Common myeloid progenitor, CD34-positive (primary cell): ENCODE measurements around the gene PLPPR2.
A peak's percentile ranks its signal among the peaks of the same experiment; 100 is the strongest.
"Not testable (repeated sequence)": the region's sequence is repeated elsewhere in the genome, so short reads cannot be mapped to it uniquely, and the experiment has no call there.

Experiments used
- CTCF ChIA-PET: fragments of 350-600 bp; sonication (Branson Sonifier 250); formaldehyde crosslinking; loops from one replicate; lab custom pipeline; 2021; ENCODE audit warnings: antibody characterized with exemption; lab: Charles Lee
- POLR2A ChIA-PET: fragments of 350-600 bp; sonication (Branson Sonifier 250); formaldehyde crosslinking; loops from one replicate; lab custom pipeline; 2021; ENCODE audit warnings: antibody characterized with exemption; lab: Charles Lee
- DNase-seq, 3 donors: peaks; one replicate each; pipeline versions ENCODE4 v3.0.0 to v3.0.0-alpha.2; 2013
- H3K27ac ChIP-seq, 2 experiments: 1 replicate in 1 of 2; 2 replicates in 1 of 2; pipeline ENCODE4 v1.7.0; 2013; ENCODE audit warnings: inconsistent platforms in 2 of 2, low read length in 2 of 2, mild to moderate bottlenecking in 2 of 2, low read depth in 1 of 2, moderate library complexity in 1 of 2; ENCODE audit not compliant: severe bottlenecking in 2 of 2, insufficient read depth in 1 of 2, poor library complexity in 1 of 2
- H3K27me3 ChIP-seq, 5 experiments: replicated peaks in 2 of 5; 1 replicate in 3 of 5; 2 replicates in 2 of 5; pipeline versions ENCODE4 v1.6.1 to v1.7.0; 2013; ENCODE audit warnings: low read length in 4 of 5, mild to moderate bottlenecking in 2 of 5, moderate library complexity in 2 of 5, inconsistent platforms in 1 of 5; ENCODE audit not compliant: insufficient read depth in 5 of 5, control insufficient read depth in 4 of 5
- H3K36me3 ChIP-seq, 4 experiments: 1 replicate in 2 of 4; 2 replicates in 2 of 4; pipeline versions ENCODE4 v1.6.1 to v1.7.0; 2013; ENCODE audit warnings: low read length in 3 of 4, control low read depth in 1 of 4, mild to moderate bottlenecking in 1 of 4; ENCODE audit not compliant: control insufficient read depth in 4 of 4, insufficient read depth in 4 of 4
- H3K4me1 ChIP-seq, 4 experiments: 1 replicate in 3 of 4; 2 replicates in 1 of 4; pipeline versions ENCODE4 v1.6.1 to v1.7.1; 2013; ENCODE audit warnings: low read length in 3 of 4, mild to moderate bottlenecking in 3 of 4, control low read depth in 1 of 4, inconsistent platforms in 1 of 4, moderate library complexity in 1 of 4; ENCODE audit not compliant: control insufficient read depth in 4 of 4, insufficient read depth in 4 of 4; ENCODE audit errors: control extremely low read depth in 1 of 4
- H3K4me3 ChIP-seq, 7 experiments: 1 replicate in 4 of 7; 2 replicates in 3 of 7; pipeline versions ENCODE4 v1.5.1 to v1.7.0; 2013; ENCODE audit warnings: mild to moderate bottlenecking in 7 of 7, low read length in 6 of 7, moderate library complexity in 6 of 7, inconsistent platforms in 2 of 7, low read depth in 2 of 7, control low read depth in 1 of 7; ENCODE audit not compliant: insufficient read depth in 4 of 7, control insufficient read depth in 1 of 7; ENCODE audit errors: extremely low read depth in 1 of 7
- H3K9me3 ChIP-seq, 5 experiments: 1 replicate in 4 of 5; 2 replicates in 1 of 5; pipeline versions ENCODE4 v1.6.1 to v1.7.1; 2013; ENCODE audit warnings: low read length in 4 of 5, mild to moderate bottlenecking in 2 of 5, inconsistent platforms in 1 of 5, low read depth in 1 of 5, moderate library complexity in 1 of 5; ENCODE audit not compliant: control insufficient read depth in 4 of 5, insufficient read depth in 2 of 5; ENCODE audit errors: control extremely low read depth in 1 of 5
- WGBS: methylation state at CpG from one replicate; pipeline ENCODE4 v1.1.5; 2013; ENCODE audit not compliant: insufficient coverage; 5-methylcytosine and 5-hydroxymethylcytosine counted together

The PLPPR2 gene

DNA sequence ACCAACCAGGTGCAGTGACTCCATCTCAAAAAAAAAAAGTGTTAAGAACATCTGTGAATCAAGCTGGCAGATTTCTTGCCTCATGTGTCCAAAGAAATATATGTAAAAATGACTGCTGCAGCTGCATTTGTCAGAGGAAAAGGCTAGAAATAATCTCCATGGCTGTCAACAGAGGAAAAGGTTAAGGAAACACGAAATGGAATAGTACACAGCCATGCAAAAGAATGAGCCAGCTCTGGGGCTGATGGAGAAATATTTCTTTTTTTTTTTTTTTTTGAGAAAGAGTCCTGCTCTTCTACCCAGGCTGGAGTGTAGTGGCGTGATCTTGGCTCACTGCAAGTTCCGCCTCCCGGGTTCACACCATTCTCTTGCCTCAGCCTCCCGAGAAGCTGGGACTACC, 22.4 kb upstream of the PLPPR2 start:
- Histone ChIP-seq H3K27ac (no peak overlapping the region), H3K4me1 (peaks cover 5 to 11% (median 11%) of the 10 kb centered on the region in 4 experiments), H3K9me3 (no peaks in the 10 kb centered on the region), H3K27me3 (no peaks in the 10 kb centered on the region), H3K4me3 (no peak overlapping the region), H3K36me3 (peaks cover 0 to 71% (median 21%) of the 10 kb centered on the region in 4 experiments)
- no peak for DNase-seq
- ChIA-PET CTCF (interaction anchor here (1.8 to 3.2 kb wide), 2 partner anchors 8 to 11 kb away, joined by 5 to 12 read pairs; no protein-coding TSS in a partner anchor), POLR2A (interaction anchor here (0.8 to 0.9 kb wide), 2 partner anchors 10 to 13 kb away, joined by 4 to 5 read pairs; partner anchors contain the start of genes CCDC159 and TMEM205)
- 100% methylated on average over 2 of the region's 5 CpGs for WGBS

DNA sequence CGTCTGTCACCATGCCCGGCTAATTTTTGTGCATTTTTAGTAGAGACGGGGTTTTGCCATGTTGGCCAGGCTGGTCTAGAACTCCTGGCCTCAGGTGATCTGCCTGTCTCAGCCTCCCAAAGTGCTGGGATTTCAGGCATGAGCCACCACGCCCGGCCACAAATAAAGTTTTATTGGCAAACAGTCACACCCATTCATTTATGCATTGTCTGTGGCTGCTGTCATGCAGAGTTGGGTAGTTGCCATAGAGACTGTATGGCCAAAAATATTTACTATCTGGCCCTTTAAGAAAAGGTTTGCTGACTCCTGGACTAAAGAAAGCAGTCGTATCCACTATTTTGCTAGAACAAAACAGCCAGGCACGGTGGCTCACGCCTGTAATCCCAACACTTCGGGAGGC, 21.4 kb upstream of the PLPPR2 start:
- not testable (repeated sequence) for H3K4me3 ChIP-seq, H3K27me3 ChIP-seq, H3K27ac ChIP-seq, H3K9me3 ChIP-seq
- ChIA-PET CTCF (interaction anchor here (1.8 to 3.2 kb wide), 2 partner anchors 9 to 12 kb away, joined by 5 to 12 read pairs; no protein-coding TSS in a partner anchor), POLR2A (interaction anchor here (0.7 kb wide), 1 partner anchor 1219 kb away, joined by 3 read pairs; no protein-coding TSS in a partner anchor)
- Histone ChIP-seq H3K36me3 (peaks cover 0 to 61% (median 21%) of the 10 kb centered on the region in 4 experiments), H3K4me1 (peaks cover 7 to 21% (median 21%) of the 10 kb centered on the region in 4 experiments)
- peak in 1 of 3 donors; percentile 55 for DNase-seq
- WGBS = 98% methylated on average over 7 of the region's 9 CpGs

DNA sequence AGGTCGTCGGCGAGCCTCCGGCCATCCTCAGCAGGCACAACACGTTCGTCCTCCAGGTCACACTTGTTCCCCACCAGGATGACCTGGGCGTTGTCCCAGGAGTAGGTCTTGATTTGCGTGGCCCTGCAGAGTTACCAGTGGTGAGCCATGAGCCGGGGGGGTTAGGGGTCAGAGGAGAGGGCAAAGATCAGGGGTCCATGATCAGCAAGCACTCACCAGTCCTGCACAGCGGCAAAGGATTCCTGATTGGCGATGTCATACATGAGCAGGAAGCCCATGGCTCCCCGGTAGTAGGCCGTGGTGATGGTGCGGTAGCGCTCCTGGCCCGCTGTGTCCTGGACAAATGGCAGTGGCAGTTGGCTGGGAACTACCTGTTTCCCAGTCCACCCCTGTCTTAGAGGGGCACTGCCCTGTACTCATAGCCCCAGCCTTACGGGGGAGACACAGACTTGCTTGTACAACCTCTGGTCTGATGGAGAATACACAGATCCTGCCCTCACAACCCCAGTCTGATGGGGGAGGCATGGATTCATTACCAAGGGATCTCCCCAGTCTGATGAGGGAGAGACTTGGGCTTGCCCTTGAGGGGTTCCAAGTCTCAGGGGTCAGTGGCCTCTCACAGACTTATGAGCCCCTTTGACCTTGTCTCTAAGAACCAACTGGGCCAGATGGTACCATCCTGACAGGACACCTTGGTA, 19.6 kb upstream of the PLPPR2 start:
- POLR2A ChIA-PET = no interaction called here
- CTCF ChIA-PET = interaction anchor here (0.8 to 3.8 kb wide), 7 partner anchors 8 to 42 kb away, joined by 3 to 18 read pairs (median 3); no protein-coding TSS in a partner anchor
- Histone ChIP-seq H3K4me3 (no peak overlapping the region), H3K27me3 (no peaks in the 10 kb centered on the region), H3K36me3 (peaks cover 0 to 49% (median 18%) of the 10 kb centered on the region in 4 experiments), H3K4me1 (peaks cover 7 to 35% (median 31%) of the 10 kb centered on the region in 4 experiments), H3K27ac (no peak overlapping the region), H3K9me3 (no peaks in the 10 kb centered on the region)
- no peak for DNase-seq
- 96% methylated on average over 16 of the region's 17 CpGs for whole genome bisulfite sequencing

DNA sequence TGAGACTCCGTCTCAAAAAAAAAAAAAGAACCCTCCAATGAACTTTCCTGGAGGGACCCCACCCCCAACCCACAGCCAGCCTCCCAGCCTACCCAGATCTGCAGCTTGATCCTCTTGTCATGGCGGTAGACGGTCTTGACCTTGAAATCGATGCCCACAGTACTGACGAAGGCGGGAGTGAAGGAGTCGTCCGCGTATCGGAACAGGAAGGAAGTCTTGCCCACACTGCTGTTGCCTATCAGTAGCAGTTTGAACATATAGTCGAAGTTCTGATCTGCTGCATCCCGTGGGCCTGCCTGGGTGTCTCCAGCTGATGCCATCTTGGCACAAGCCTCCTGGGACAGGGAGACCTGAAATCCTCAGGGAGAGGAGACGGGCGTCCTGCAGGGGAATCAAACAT, 18.2 kb upstream of the PLPPR2 start:
- Histone ChIP-seq H3K27ac (no peak overlapping the region), H3K36me3 (peaks cover 0 to 43% (median 22%) of the 10 kb centered on the region in 4 experiments), H3K9me3 (no peaks in the 10 kb centered on the region), H3K4me1 (peaks cover 7 to 35% (median 31%) of the 10 kb centered on the region in 4 experiments), H3K27me3 (no peaks in the 10 kb centered on the region), H3K4me3 (peak overlapping the region in 4 of 7 experiments; percentile 2 to 59 (median 34))
- ChIA-PET POLR2A (interaction anchor here (0.7 to 1.8 kb wide), 4 partner anchors 13 to 38 kb away, joined by 3 to 8 read pairs (median 3); no protein-coding TSS in a partner anchor), CTCF (interaction anchor here (1.1 to 3.8 kb wide), 7 partner anchors 9 to 42 kb away, joined by 3 to 18 read pairs (median 4); partner anchors contain the start of genes CCDC159 and TMEM205)
- peak; percentile 56 to 71 (median 63) for DNase-seq
- 16% methylated on average over 14 of the region's 14 CpGs for WGBS

DNA sequence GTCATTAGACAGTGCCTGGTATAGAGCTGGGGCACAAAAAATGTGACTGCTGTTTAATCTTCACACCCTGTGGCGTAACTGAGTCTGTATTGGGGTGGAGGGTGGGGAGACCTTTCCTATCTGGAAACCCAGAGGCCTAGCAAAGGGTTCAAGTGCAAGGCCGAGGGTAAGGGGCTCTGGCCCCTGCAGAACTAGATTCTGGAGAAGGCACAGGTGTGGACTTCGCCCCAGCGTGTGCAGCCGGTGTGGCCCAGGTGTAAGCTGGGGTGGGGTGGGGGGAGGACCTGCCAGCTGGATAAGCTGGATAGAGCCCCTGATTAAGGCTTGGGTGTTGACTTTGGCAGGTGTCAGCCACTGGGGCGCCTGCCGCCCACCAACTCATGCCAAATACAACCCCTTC, 17.1 kb upstream of the PLPPR2 start:
- peak overlapping the region in 6 of 7 experiments; percentile 63 to 90 (median 78) for H3K4me3 ChIP-seq
- peaks cover 7 to 40% (median 36%) of the 10 kb centered on the region in 4 experiments for H3K4me1 ChIP-seq
- no peaks in the 10 kb centered on the region for H3K27me3 ChIP-seq
- H3K9me3 ChIP-seq = no peaks in the 10 kb centered on the region
- peaks cover 0 to 39% (median 19%) of the 10 kb centered on the region in 4 experiments for H3K36me3 ChIP-seq
- WGBS = 96% methylated on average over 4 of the region's 7 CpGs
- H3K27ac ChIP-seq = no peak overlapping the region
- DNase-seq = no peak
- CTCF ChIA-PET = interaction anchor here (0.8 to 3.8 kb wide), 4 partner anchors 8 to 43 kb away, joined by 3 to 18 read pairs (median 5); partner anchors contain the start of genes CCDC159 and TMEM205
- POLR2A ChIA-PET = interaction anchor here (0.6 to 1.9 kb wide), 5 partner anchors 11 to 95 kb away, joined by 3 to 15 read pairs (median 4); no protein-coding TSS in a partner anchor

DNA sequence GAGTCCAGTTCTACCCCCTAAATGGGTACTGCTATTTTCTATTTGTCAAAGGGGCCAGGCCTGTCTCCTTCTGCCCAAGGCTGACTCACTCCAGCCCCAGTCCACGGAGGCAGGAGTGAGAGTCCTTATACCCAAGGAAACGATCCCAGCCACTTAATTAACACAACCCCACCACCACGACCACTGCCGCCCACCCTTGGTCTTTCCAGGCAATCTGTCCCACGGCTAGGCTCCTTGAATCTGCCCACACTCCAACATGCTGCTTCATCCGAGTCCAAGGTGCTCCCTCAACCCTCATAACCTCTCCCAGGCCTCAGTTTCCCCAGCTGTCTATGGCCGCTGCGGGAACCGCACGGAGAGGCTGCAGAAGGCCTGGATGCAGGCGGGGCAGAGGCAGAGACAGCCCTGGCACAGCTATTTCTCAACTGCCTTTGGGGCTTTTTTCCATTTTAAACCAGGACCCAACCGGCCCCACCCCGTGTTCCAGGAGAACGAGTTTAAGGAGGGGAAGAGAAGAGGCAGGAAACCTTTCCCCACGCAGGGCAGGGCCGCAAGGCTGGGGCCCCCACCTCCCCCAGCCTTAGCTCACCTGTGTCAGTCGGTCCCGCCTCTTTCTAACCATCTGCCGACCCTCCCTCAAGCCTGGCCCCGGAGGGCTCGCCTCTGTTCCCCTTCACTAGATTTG, 16.5 kb upstream of the PLPPR2 start:
- CTCF ChIA-PET = interaction anchor here (0.8 to 3.8 kb wide), 5 partner anchors 10 to 43 kb away, joined by 3 to 18 read pairs (median 4); partner anchors contain the start of gene TSPAN16
- Histone ChIP-seq H3K36me3 (peaks cover 0 to 33% (median 17%) of the 10 kb centered on the region in 4 experiments), H3K9me3 (no peaks in the 10 kb centered on the region), H3K4me3 (peak overlapping the region; percentile 57 to 90 (median 77)), H3K27ac (peak overlapping the region in 1 of 2 experiments; percentile 34), H3K4me1 (peaks cover 7 to 42% (median 41%) of the 10 kb centered on the region in 4 experiments), H3K27me3 (no peaks in the 10 kb centered on the region)
- peak in 1 of 3 donors; percentile 11 for DNase-seq
- 28% methylated on average over 19 of the region's 21 CpGs for WGBS
- POLR2A ChIA-PET = interaction anchor here (0.6 to 1.9 kb wide), 4 partner anchors 12 to 94 kb away, joined by 3 to 15 read pairs (median 4); no protein-coding TSS in a partner anchor
